GM12865 (cell line): Measurements from ENCODE around the gene SLC41A3.
"Not testable (repeated sequence)": the region's sequence is repeated elsewhere in the genome, so short reads cannot be mapped to it uniquely, and the experiment has no call there.

Experiments
- DNase-seq: peaks from one replicate; pipeline ENCODE4 v3.0.0; 2010; ENCODE audit warnings: low read depth
- H3K4me3 ChIP-seq: 2 replicates; pipeline ENCODE4 v1.5.1; 2011; ENCODE audit warnings: mild to moderate bottlenecking, low read depth, low read length, control low read depth
- CTCF ChIP-seq: IDR thresholded peaks from 2 replicates; pipeline ENCODE4 v1.5.1; 2011; ENCODE audit warnings: low read length, control low read depth, low read depth, inconsistent platforms; ENCODE audit not compliant: insufficient read depth; ENCODE audit errors: missing control alignments

Gene SLC41A3

GRCh38 chr3:126102011-126102410, 18.1 kb upstream of the SLC41A3 start:
- H3K4me3 ChIP-seq, result no peak overlapping the region
- no peak for DNase-seq
- no peak for TF ChIP-seq CTCF

GRCh38 chr3:126101521-126101982, 17.6 kb upstream of the SLC41A3 start:
- no peak for DNase-seq
- no peak for TF ChIP-seq CTCF
- no peak overlapping the region for H3K4me3 ChIP-seq

- DNase-seq, result peak; percentile 55
- no peak for TF ChIP-seq CTCF
- H3K4me3 ChIP-seq, result no peak overlapping the region
These were observed 16.8 kb upstream of the SLC41A3 start for GRCh38 chr3:126100634-126101301.

GRCh38 chr3:126100269-126100633, 16.3 kb upstream of the SLC41A3 start:
- DNase-seq, result no peak
- TF ChIP-seq CTCF, result no peak
- no peak overlapping the region for H3K4me3 ChIP-seq

- no peak overlapping the region for H3K4me3 ChIP-seq
- no peak for TF ChIP-seq CTCF
- no peak for DNase-seq
These were observed 14.5 kb upstream of the SLC41A3 start for GRCh38 chr3:126098391-126098858.

GRCh38 chr3:126097801-126098200, 13.9 kb upstream of the SLC41A3 start:
- no peak for DNase-seq
- no peak for TF ChIP-seq CTCF
- no peak overlapping the region for H3K4me3 ChIP-seq

GRCh38 chr3:126096274-126096673, 12.3 kb upstream of the SLC41A3 start:
- H3K4me3 ChIP-seq, DNase-seq: not testable (repeated sequence)

- DNase-seq, H3K4me3 ChIP-seq: not testable (repeated sequence)
These were observed 8.2 kb upstream of the SLC41A3 start for GRCh38 chr3:126092128-126092527.
